Metanephros (tissue), 1 donor: ENCODE results near the gene TCF25. TPM values are rescaled to one million over a fixed set of nuclear protein-coding genes. Genes with fewer than 3 reads are reported as not detected.

Source experiments
- total RNA-seq: library from RNA; depleted of rRNA; stranded (reverse); fragments of >200 nt; gene quantifications from one replicate; pipeline ENCODE4 v1.2.3, GENCODE V29; 2014

The TCF25 gene
- total RNA-seq: 141 TPM

GRCh38 chr16:89873109-89873971 lies at the start of gene TCF25:
Gene TCF25 (plus strand): TSS chr16:89873592. CDS start chr16:89873668, 76 bp downstream.

GRCh38 chr16:89828199-89828869 lies 45.1 kb upstream of the TCF25 start, which contains the start of gene SPIRE2:
Gene SPIRE2 (plus strand): TSS chr16:89828475. CDS start chr16:89828551, 76 bp downstream.

GRCh38 chr16:89918453-89919347 lies 45.3 kb downstream of the TCF25 start, which contains the start of gene MC1R:
Gene MC1R (plus strand): TSS chr16:89918862. CDS start chr16:89919259, 397 bp downstream.

GRCh38 chr16:89922884-89923639 lies 49.7 kb downstream of the TCF25 start, which contains the start of gene TUBB3:
Gene TUBB3 (plus strand): TSS chr16:89923342. CDS start chr16:89923402, 60 bp downstream.

Other genes starting within 250 kb of the TCF25 start
- 58.0 TPM for gene CHMP1A, start 215.9 kb upstream of the TCF25 start, total RNA-seq
- gene SPATA33, start 215.8 kb upstream of the TCF25 start, total RNA-seq: 10.5 TPM
- 64.4 TPM for gene CDK10, start 186.9 kb upstream of the TCF25 start, total RNA-seq
- gene SPATA2L, start 171.9 kb upstream of the TCF25 start, total RNA-seq: 14.5 TPM
- 9.9 TPM for gene VPS9D1, start 152.7 kb upstream of the TCF25 start, total RNA-seq
- 29.6 TPM for gene ZNF276, start 152.1 kb upstream of the TCF25 start, total RNA-seq
- gene FANCA, start 56.9 kb upstream of the TCF25 start, total RNA-seq: 20.0 TPM
- gene SPIRE2, start 45.1 kb upstream of the TCF25 start, total RNA-seq: 7.9 TPM
- 3.3 TPM for gene MC1R, start 45.3 kb downstream of the TCF25 start, total RNA-seq
- 12.0 TPM for gene TUBB3, start 49.8 kb downstream of the TCF25 start, total RNA-seq
- 66.1 TPM for gene DEF8, start 75.2 kb downstream of the TCF25 start, total RNA-seq
- 7.5 TPM for gene DBNDD1, start 145.9 kb downstream of the TCF25 start, total RNA-seq
- gene PRDM7, start 203.7 kb downstream of the TCF25 start, total RNA-seq: 0.18 TPM